Cortex of kidney (tissue), 1 donor: ENCODE results near the gene MRPS18C.
"Not testable (repeated sequence)": the region's sequence is repeated elsewhere in the genome, so short reads cannot be mapped to it uniquely, and the experiment has no call there.

Source experiments
- DNase-seq: peaks from one replicate; lab custom pipeline; 2025; lab: John Stamatoyannopoulos, UW

MRPS18C gene

DNA sequence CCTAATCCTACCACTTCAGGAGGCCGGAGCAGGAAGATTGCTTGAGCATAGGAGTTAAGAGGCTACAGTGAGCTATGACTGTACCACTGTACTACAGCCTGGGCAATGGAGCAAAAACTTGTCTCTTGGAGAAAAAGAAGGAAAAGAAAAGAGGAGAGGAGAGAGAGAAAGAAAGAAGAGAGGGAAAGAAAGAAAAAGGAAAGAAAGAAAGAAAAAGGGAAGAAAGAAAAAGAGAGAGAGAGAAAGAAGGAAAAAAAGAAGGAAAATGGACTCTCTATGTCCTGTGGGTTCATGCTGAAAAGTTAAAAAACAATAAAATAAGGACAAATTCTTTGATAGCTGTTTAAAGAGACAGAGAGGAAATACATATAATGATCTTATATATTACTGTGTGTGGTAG is 42.3 kb downstream of the MRPS18C start:
- no peak for DNase-seq

DNA sequence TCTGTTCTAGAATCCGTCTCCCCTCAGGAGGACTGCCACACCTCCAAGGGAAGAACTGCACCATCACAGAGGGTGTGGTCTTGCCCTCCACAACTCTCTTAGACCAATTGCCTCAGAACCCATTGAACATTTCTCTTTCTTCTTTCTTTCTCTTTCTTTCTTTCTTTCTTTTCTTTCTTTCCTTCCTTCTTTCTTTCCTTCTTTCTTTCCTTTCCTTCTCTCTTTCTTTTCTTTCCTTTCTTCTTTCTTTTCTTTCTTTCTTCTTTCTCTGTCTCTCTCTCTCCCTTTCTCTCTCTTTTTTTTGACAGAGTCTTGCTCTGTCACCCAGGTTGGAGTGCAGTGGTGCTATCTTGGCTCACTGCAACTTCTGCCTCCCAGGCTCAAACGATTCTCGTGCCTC is 45.8 kb downstream of the MRPS18C start:
- DNase-seq, result not testable (repeated sequence)

DNA sequence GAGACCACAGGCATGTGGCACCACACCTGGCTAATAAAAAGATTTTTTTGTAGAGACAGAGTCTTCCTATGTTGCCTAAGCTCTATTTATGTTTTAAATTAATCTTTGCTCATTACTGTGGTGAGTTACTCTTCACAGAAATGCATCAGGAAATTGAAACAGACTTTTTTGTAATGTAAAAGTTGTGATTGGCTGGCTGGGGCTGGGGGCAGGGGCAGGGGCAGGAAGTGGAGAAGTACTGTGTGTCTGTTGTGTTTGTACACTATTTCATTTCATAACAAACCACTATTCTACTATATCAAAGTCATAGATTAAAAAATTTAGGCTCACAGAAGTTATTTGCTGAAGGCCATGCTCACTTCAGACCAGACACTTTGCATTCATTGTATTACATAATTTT is 48.1 kb downstream of the MRPS18C start:
- DNase-seq, result no peak

DNA sequence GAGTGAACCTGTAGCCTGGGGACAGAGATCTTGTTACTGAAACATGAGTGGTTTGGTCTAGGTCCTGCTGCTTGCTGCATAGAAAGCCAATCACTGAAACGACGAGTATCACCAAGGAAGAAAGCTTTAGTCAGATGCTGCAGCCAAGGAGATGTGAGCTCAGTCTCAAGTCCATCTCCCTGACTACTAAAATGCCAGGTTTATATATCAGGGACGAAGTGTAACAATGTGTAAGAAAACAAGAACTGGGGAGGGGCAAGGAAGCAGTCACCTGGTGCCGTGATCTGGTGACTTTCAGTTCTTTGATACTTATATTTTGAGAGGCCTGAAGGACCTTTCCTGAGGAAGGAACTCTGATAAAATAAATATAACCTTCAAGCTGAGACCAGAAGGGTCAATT is 48.6 kb downstream of the MRPS18C start:
- DNase-seq, result no peak

DNA sequence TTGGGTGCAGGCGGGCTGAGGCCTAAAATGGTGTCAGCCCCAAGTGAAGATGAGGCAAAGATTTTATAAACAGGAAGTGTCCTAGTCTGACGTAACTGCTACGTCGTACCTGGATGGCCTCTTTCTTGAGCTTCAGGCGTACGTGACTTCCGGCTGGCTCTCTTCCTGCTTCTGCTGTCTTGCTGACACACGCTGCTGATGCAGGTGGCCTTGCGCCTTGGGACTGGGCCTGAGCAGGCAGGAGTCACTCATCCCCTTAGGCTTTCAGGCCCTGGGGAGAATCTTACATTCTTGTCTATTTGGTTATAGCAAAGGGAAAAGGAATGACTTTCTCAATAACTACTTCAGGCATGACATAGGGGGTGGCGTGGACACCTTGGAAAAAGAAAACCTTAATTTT is 49.1 kb downstream of the MRPS18C start:
- DNase-seq, result no peak

DNA sequence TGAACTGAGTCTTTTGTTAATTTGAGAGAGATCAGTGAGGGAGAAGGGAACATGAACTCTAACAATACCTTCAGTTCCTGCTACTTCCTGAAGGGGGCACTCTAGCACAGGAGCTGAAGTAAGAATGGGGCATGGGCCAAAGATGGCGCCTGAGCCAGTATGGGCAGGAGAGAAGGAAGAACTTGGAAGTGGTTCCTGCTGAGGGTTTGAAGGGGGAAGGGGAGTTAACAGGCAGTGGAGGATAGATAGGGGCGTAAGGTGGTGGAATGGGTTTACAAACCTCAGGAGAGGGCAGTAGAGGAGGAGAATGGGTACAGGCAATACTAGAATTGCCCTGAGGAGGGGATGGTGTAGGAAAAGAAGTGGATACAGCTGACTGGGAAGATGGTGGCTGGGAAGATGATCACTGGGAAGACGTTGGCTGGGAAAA is 53.3 kb downstream of the MRPS18C start:
- not testable (repeated sequence) for DNase-seq

DNA sequence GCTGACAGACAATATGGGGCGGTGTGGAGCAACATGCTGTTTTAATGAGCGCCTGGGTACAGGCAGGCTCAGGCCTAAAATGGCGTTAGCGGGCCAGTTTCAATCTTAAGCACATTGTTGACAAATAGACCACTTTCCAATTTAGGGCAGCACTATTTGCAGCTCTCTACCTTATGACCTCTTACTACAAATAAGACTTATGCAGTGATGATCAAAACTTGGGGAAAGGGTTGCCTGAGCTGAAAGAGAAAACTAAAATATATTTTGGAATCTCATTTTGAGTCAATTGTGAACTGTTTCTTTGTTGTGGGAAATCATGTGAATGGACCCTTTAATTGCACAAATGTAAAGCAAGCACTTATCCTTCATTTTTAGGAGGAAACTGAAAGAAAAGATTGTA is 54.6 kb downstream of the MRPS18C start:
- no peak for DNase-seq
